A549 (cell line): ENCODE results near the gene CFAP126. TPM values are rescaled to one million over a fixed set of nuclear protein-coding genes. Genes with fewer than 3 reads are reported as not detected.
"Not testable (repeated sequence)": the region's sequence is repeated elsewhere in the genome, so short reads cannot be mapped to it uniquely, and the experiment has no call there.

Experiments used
- ATAC-seq, 2 experiments: fragments of 200-7000 bp in 1 of 2; fragments of >200 bp in 1 of 2; cut with Nextera tagmentation in 1 of 2; cut with Tn5 transposase in 1 of 2; 3 replicates each; pipeline versions ENCODE4 v1.8.0 to v1.9.1; 2018 to 2020; ENCODE audit warnings: mild to moderate bottlenecking in 1 of 2, moderate library complexity in 1 of 2
- CTCF ChIA-PET: fragments of 300-600 bp; sonication (Branson Sonifier 250); formaldehyde crosslinking; extraction: SDS; loops from one replicate; lab custom pipeline; 2021; ENCODE audit warnings: antibody characterized with exemption, inconsistent platforms; lab: Yijun Ruan, JAX
- POLR2A ChIA-PET: fragments of 350-600 bp; formaldehyde crosslinking; extraction: SDS; loops from one replicate; lab custom pipeline; 2021; ENCODE audit warnings: antibody characterized with exemption, inconsistent platforms; lab: Yijun Ruan, JAX
- DNase-seq, 2 experiments: peaks; one replicate each; pipeline versions ENCODE4 v3.0.0 to v3.0.0-alpha.2; 2011 to 2016; ENCODE audit warnings: low read depth in 1 of 2, low spot score in 1 of 2
- FAIRE-seq: peaks from 2 replicates; lab custom pipeline; 2011; peaks lifted over from hg19 to GRCh38; lab: Jason Lieb, UNC
- H3K27ac ChIP-seq, 2 experiments: fragments of >200 bp; sonication (Bioruptor Twin); formaldehyde crosslinking; 3 replicates each; pipeline ENCODE4 v1.5.1; 2016 to 2017
- H3K4me1 ChIP-seq: fragments of >200 bp; sonication (Bioruptor Twin); formaldehyde crosslinking; 3 replicates; pipeline ENCODE4 v1.6.1; 2016
- H3K4me2 ChIP-seq: fragments of >200 bp; sonication (Bioruptor Twin); formaldehyde crosslinking; 3 replicates; pipeline ENCODE4 v1.6.1; 2016
- H3K4me3 ChIP-seq: fragments of >200 bp; sonication (Bioruptor Twin); formaldehyde crosslinking; 3 replicates; pipeline ENCODE4 v1.5.1; 2016
- H3K9me3 ChIP-seq: fragments of >200 bp; sonication (Bioruptor Twin); formaldehyde crosslinking; 3 replicates; pipeline ENCODE4 v1.6.1; 2016
- CTCF ChIP-seq: fragments of >200 bp; sonication (Bioruptor Twin); formaldehyde crosslinking; IDR thresholded peaks from 3 replicates; pipeline ENCODE4 v1.5.1; 2016
- EHF ChIP-seq: fragments of 250-450 bp; sonication (Bioruptor Pico); IDR thresholded peaks from 2 replicates; pipeline ENCODE4 v1.5.0; 2020; ENCODE audit warnings: mild to moderate bottlenecking
- EP300 ChIP-seq, 2 experiments: fragments of >200 bp; sonication (Bioruptor Twin); formaldehyde crosslinking; IDR thresholded peaks; 2 replicates in 1 of 2; 3 replicates in 1 of 2; pipeline ENCODE4 v1.6.1; 2016 to 2017
- FOSL2 ChIP-seq, 2 experiments: fragments of 450-650 bp in 1 of 2; fragments of >200 bp in 1 of 2; sonication (Bioruptor Twin) in 1 of 2; formaldehyde crosslinking; IDR thresholded peaks; 2 replicates each; pipeline versions ENCODE4 v1.5.0 to v1.6.1; 2016 to 2020; ENCODE audit warnings: mild to moderate bottlenecking in 1 of 2, moderate library complexity in 1 of 2
- FOXS1 ChIP-seq: fragments of 250-450 bp; sonication (Bioruptor Pico); IDR thresholded peaks from 2 replicates; pipeline ENCODE4 v1.5.0; 2020; ENCODE audit warnings: mild to moderate bottlenecking, moderate library complexity
- HMGXB4 ChIP-seq: fragments of 250-450 bp; sonication (Bioruptor Pico); IDR thresholded peaks from 2 replicates; pipeline ENCODE4 v1.5.0; 2021; ENCODE audit warnings: mild to moderate bottlenecking, moderate library complexity, borderline replicate concordance
- HOXB13 ChIP-seq: fragments of 250-450 bp; sonication (Bioruptor Pico); IDR thresholded peaks from 2 replicates; pipeline ENCODE4 v1.5.0; 2020; ENCODE audit warnings: low read depth, mild to moderate bottlenecking, moderate library complexity
- JUNB ChIP-seq: fragments of >200 bp; sonication (Bioruptor Twin); formaldehyde crosslinking; IDR thresholded peaks from 2 replicates; pipeline ENCODE4 v1.6.1; 2016
- PHF8 ChIP-seq: fragments of 200-600 bp; sonication (generic); IDR thresholded peaks from 2 replicates; pipeline ENCODE4 v1.6.1; 2016; ENCODE audit warnings: low read depth, mild to moderate bottlenecking, antibody characterized with exemption, moderate library complexity, borderline replicate concordance
- POLR2AphosphoS2 ChIP-seq: conservative IDR thresholded peaks from 2 replicates; pipeline ENCODE4 v1.6.1; 2012; ENCODE audit warnings: low read length, improper control_type of control experiment, inconsistent platforms
- RAD21 ChIP-seq, 2 experiments: fragments of >200 bp in 1 of 2; sonication (Bioruptor Twin) in 1 of 2; formaldehyde crosslinking in 1 of 2; IDR thresholded peaks in 1 of 2; conservative IDR thresholded peaks in 1 of 2; 2 replicates in 1 of 2; 3 replicates in 1 of 2; pipeline ENCODE4 v1.6.1; 2012 to 2018; ENCODE audit warnings: inconsistent platforms in 1 of 2
- RARB ChIP-seq: fragments of 250-450 bp; sonication (Bioruptor Pico); IDR thresholded peaks from 2 replicates; pipeline ENCODE4 v1.8.0; 2021; ENCODE audit warnings: mild to moderate bottlenecking, moderate library complexity
- RNF2 ChIP-seq: fragments of 200-600 bp; sonication (generic); IDR thresholded peaks from 2 replicates; pipeline ENCODE4 v1.6.1; 2016; ENCODE audit warnings: low read depth, mild to moderate bottlenecking, antibody characterized with exemption, moderate library complexity, borderline replicate concordance
- TFCP2L1 ChIP-seq: fragments of 250-450 bp; sonication (Bioruptor Pico); IDR thresholded peaks from 2 replicates; pipeline ENCODE4 v1.5.0; 2021; ENCODE audit warnings: mild to moderate bottlenecking
- TP53 ChIP-seq: fragments of 250-450 bp; sonication (Bioruptor Pico); IDR thresholded peaks from 2 replicates; pipeline ENCODE4 v1.5.0; 2021; ENCODE audit warnings: mild to moderate bottlenecking, moderate library complexity
- WGBS: methylation state at CpG from one replicate; pipeline ENCODE4 v1.1.6; 2017; ENCODE audit errors: missing lambda C conversion rate; 5-methylcytosine and 5-hydroxymethylcytosine counted together
- polyA minus RNA-seq: library from RNA; depleted of rRNA, polyadenylated mRNA; stranded (reverse); fragments of >200 nt; gene quantifications from 2 replicates; pipeline ENCODE4 v1.2.3, GENCODE V29; 2011; rRNA and poly(A)+ RNA removed
- polyA plus RNA-seq, 4 experiments: library from polyadenylated mRNA; depleted of rRNA in 3 of 4; stranded (reverse); fragments of >200 nt; fragmentation: RNase III in 1 of 4; extraction: RNeasy Plus Mini Kit Qiagen cat#74134 plus additional on column Dnase treatment in 1 of 4; gene quantifications; 2 replicates in 3 of 4; 3 replicates in 1 of 4; pipeline ENCODE4 v1.2.3, GENCODE V29; 2011 to 2017

The CFAP126 gene, protein sequence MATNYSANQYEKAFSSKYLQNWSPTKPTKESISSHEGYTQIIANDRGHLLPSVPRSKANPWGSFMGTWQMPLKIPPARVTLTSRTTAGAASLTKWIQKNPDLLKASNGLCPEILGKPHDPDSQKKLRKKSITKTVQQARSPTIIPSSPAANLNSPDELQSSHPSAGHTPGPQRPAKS
- polyA plus RNA-seq (2011; rRNA removed), result not detected in 2 replicates
- polyA plus RNA-seq (2012; cell fraction: cytosol; rRNA removed), result not detected in 2 replicates
- not detected in 2 replicates for polyA plus RNA-seq (2012; cell fraction: nucleus; rRNA removed)
- polyA plus RNA-seq (2017; fragmentation: RNase III; extraction: RNeasy Plus Mini Kit Qiagen cat#74134 plus additional on column Dnase treatment), result not detected in 3 replicates
- not detected in 2 replicates for polyA minus RNA-seq

DNA sequence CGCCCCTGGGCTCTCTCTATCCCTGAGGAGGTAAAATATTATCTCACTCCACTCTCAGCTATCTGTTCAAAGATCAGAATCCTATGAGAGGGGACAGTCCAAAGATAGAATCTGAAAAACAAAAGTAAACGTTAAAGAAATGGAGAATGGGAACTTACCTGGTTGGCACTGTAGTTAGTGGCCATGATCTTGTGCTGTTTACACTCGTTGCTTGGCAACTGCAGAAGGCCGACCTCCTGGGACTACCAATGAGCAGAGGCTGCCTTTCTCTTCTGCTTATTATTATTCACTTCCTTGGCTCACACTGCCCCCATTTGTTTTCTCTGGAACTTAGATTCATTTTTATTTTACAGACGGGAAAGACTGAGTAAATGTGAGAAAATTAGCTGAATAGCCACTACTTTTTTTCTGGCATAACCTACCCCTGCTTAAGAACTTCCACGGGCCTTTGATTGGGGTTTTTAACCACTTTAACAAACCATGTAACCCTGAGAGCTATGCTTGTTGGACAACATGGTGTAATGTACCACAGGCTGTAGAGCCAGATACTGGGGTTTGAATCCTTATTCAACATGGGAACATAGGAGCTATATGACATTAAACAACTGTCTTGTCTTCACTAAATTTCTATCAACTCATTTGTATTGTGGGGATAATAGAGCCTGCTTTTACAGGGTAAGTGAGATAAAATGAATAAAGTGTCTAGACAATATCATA is at the start of gene CFAP126:
CFAP126 (minus strand) TSS at position 193 of the 717 bp plus-strand sequence; CDS start at position 185, 8 bp downstream.
- ATAC-seq (peak; percentile 92 to 99), FAIRE-seq (no peak), DNase-seq (peak; percentile 73 to 77)
- ChIA-PET POLR2A (no interaction called here), CTCF (interaction anchor here (0.7 to 9.3 kb wide), 9 partner anchors 8 to 175 kb away, joined by 3 to 69 read pairs (median 4); partner anchors contain the start of genes FCER1G and TOMM40L)
- TF ChIP-seq CTCF (peak; percentile 21; the same call in 1 of the 3 replicates), RAD21 (conservative IDR thresholded peaks at IDR 0.05 in 1 of 2, IDR thresholded peaks at IDR 0.05 in 1 of 2) (no peak), RARB (CRISPR knock-in tag) (no peak)
- Histone ChIP-seq H3K4me3 (no peak within 1 kb of the TSS), H3K27ac (no peak within 1 kb of the TSS), H3K9me3 (no peaks in the 10 kb centered on the region), H3K4me1 (peaks cover 8% of the 10 kb centered on the region; the same call in 1 of the 3 replicates), H3K4me2 (no peak within 1 kb of the TSS)
- 46% methylated on average over 6 of the region's 6 CpGs for WGBS

- H3K4me1 ChIP-seq, H3K4me2 ChIP-seq, H3K4me3 ChIP-seq, H3K27ac ChIP-seq, H3K9me3 ChIP-seq, DNase-seq, ATAC-seq, POLR2A ChIA-PET, FAIRE-seq: not testable (repeated sequence)
- CTCF ChIA-PET, result interaction anchor here (1.4 kb wide), 1 partner anchor 31 kb away, joined by 3 read pairs; no protein-coding TSS in a partner anchor
- 71% methylated on average over 7 of the region's 7 CpGs for WGBS
These were observed 45.4 kb upstream of the CFAP126 start for GRCh38 chr1:161413050-161413449.

DNA sequence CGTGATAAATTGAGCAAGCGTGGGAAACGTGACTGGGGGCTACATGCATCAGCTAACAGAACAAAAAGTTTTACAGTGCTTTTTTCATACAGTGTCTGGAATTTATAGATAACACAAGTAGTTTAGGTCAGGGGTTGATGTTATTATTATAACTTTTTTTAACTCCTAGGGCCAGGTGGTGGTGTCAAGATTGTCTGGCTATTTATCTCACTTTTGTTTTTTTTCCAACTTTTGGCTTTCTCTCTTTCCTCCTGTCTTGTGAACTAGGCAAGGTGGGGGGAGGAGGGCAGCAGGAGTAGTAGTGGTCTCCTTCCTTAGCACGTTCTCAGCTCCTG is 42.9 kb upstream of the CFAP126 start:
- FAIRE-seq, H3K9me3 ChIP-seq, ATAC-seq, H3K4me3 ChIP-seq, H3K4me2 ChIP-seq, H3K27ac ChIP-seq, H3K4me1 ChIP-seq, CTCF ChIA-PET, DNase-seq: not testable (repeated sequence)
- POLR2A ChIA-PET, result interaction anchor here (0.6 kb wide), 1 partner anchor 21 kb away, joined by 4 read pairs; no protein-coding TSS in a partner anchor
- WGBS, result 50% methylated on average over 4 of the region's 4 CpGs

- ATAC-seq, H3K27ac ChIP-seq, H3K4me3 ChIP-seq, DNase-seq, FAIRE-seq, H3K9me3 ChIP-seq, H3K4me1 ChIP-seq, H3K4me2 ChIP-seq: not testable (repeated sequence)
- WGBS, result 85% methylated on average over 13 of the region's 13 CpGs
- ChIA-PET POLR2A (interaction anchor here (0.6 kb wide), 1 partner anchor 20 kb away, joined by 4 read pairs; no protein-coding TSS in a partner anchor), CTCF (interaction anchor here (1.4 kb wide), 1 partner anchor 10 kb away, joined by 6 read pairs; no protein-coding TSS in a partner anchor)
These were observed 42.4 kb upstream of the CFAP126 start for GRCh38 chr1:161409848-161410635.

DNA sequence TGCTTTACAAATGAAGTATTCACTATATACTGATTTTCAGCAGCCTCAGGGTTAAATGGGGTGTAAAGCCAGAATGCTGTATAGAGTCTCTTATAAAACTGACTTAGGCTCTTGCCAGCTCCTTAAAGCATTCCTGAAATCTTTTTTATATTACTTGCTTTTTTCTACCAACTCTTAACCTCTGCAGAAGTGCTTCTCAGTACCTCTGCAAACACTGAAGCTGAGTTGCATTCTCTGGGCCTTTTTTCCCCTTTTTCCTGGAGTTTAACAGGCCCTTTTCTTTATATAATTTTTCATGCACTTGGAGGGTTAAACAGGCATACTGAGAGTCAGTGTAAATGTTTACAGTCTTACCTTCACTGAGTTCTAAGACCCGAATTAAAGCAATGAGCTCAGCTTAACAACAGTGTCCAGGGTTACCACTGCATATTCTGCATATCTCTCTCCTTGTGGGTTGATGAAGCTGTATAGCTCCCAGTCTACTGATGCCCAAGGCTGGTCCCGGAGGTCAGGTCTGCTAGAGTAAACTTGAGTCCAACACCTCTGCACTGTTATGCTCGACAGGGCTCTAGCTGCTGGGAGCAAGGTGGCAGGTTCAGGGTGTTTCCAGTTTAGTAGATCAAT is 40.9 kb upstream of the CFAP126 start:
- no peak overlapping the region for H3K4me3 ChIP-seq
- no peak overlapping the region for H3K4me2 ChIP-seq
- no peak for FAIRE-seq
- ATAC-seq, result no peak
- 61% methylated on average over 3 of the region's 3 CpGs for WGBS
- H3K27ac ChIP-seq, result no peak overlapping the region
- CTCF ChIA-PET, result interaction anchor here (0.9 to 1.9 kb wide), 4 partner anchors 8 to 182 kb away, joined by 3 to 7 read pairs (median 4); no protein-coding TSS in a partner anchor
- POLR2A ChIA-PET, result no interaction called here
- H3K9me3 ChIP-seq, result no peaks in the 10 kb centered on the region
- DNase-seq, result no peak
- no peaks in the 10 kb centered on the region for H3K4me1 ChIP-seq
- no peak for TF ChIP-seq TFCP2L1 (CRISPR knock-in tag)
- no peak for TF ChIP-seq RNF2
- no peak for TF ChIP-seq FOSL2 (IDR thresholded peaks at IDR 0.05)
- TF ChIP-seq FOSL2 (CRISPR knock-in tag; IDR thresholded peaks at IDR 0.05), result no peak
- no peak for TF ChIP-seq HMGXB4 (CRISPR knock-in tag)
- no peak for TF ChIP-seq PHF8
- no peak for TF ChIP-seq EP300 (IDR thresholded peaks at IDR 0.05)
- no peak for TF ChIP-seq POLR2AphosphoS2
- TF ChIP-seq HOXB13 (CRISPR knock-in tag), result no peak
- no peak for TF ChIP-seq TP53 (CRISPR knock-in tag)
- TF ChIP-seq JUNB, result no peak
- no peak for TF ChIP-seq FOXS1 (CRISPR knock-in tag)
- TF ChIP-seq EHF (CRISPR knock-in tag), result no peak
